BE2C (cell line): ENCODE measurements around the gene PLSCR4.

Experiments
- DNase-seq: peaks from one replicate; pipeline ENCODE4 v3.0.0-alpha.2; 2020
- H3K27me3 ChIP-seq: fragments of 250-450 bp; sonication (Bioruptor Pico); 2 replicates; pipeline ENCODE4 v1.5.1; 2020; ENCODE audit warnings: mild to moderate bottlenecking
- H3K36me3 ChIP-seq: fragments of 250-450 bp; sonication (Bioruptor Pico); 2 replicates; pipeline ENCODE4 v1.5.1; 2020; ENCODE audit warnings: mild to moderate bottlenecking
- H3K4me1 ChIP-seq: fragments of 250-450 bp; sonication (Bioruptor Pico); 2 replicates; pipeline ENCODE4 v1.5.1; 2020
- H3K4me3 ChIP-seq: 2 replicates; pipeline ENCODE4 v1.5.1; 2011; ENCODE audit warnings: low read depth, low read length
- H3K9me3 ChIP-seq: fragments of 250-450 bp; sonication (Bioruptor Pico); 2 replicates; pipeline ENCODE4 v1.5.1; 2020
- CTCF ChIP-seq: IDR thresholded peaks from 2 replicates; pipeline ENCODE4 v1.5.1; 2012; ENCODE audit warnings: mild to moderate bottlenecking, low read depth, low read length

The PLSCR4 gene

GRCh38 chr3:146209371-146209770 lies 41.5 kb downstream of the PLSCR4 start:
- Histone ChIP-seq H3K27me3 (no peaks in the 10 kb centered on the region), H3K36me3 (no peaks in the 10 kb centered on the region), H3K4me3 (no peak overlapping the region), H3K9me3 (no peaks in the 10 kb centered on the region), H3K4me1 (no peaks in the 10 kb centered on the region)
- no peak for TF ChIP-seq CTCF
- no peak for DNase-seq

- no peaks in the 10 kb centered on the region for H3K27me3 ChIP-seq
- H3K36me3 ChIP-seq: no peaks in the 10 kb centered on the region
- no peak for TF ChIP-seq CTCF
Measured at GRCh38 chr3:146203776-146204175, 47.1 kb downstream of the PLSCR4 start.

GRCh38 chr3:146200461-146201220 lies 50.3 kb downstream of the PLSCR4 start:
- DNase-seq: no peak
- H3K36me3 ChIP-seq: no peaks in the 10 kb centered on the region
- TF ChIP-seq CTCF: no peak
- H3K9me3 ChIP-seq: no peaks in the 10 kb centered on the region
- H3K27me3 ChIP-seq: no peaks in the 10 kb centered on the region
- no peak overlapping the region for H3K4me3 ChIP-seq
- no peaks in the 10 kb centered on the region for H3K4me1 ChIP-seq

More at GRCh38 chr3:146203776-146204175, 47.1 kb downstream of the PLSCR4 start:
- no peaks in the 10 kb centered on the region for H3K4me1 ChIP-seq
- no peak for DNase-seq
- no peak overlapping the region for H3K4me3 ChIP-seq
- no peaks in the 10 kb centered on the region for H3K9me3 ChIP-seq

GRCh38 chr3:146199762-146200161 lies 51.1 kb downstream of the PLSCR4 start:
- H3K4me1 ChIP-seq: no peaks in the 10 kb centered on the region
- TF ChIP-seq CTCF: no peak
- no peak overlapping the region for H3K4me3 ChIP-seq
- no peaks in the 10 kb centered on the region for H3K9me3 ChIP-seq
- no peak for DNase-seq
- no peaks in the 10 kb centered on the region; the same call in 1 of the 2 replicates for H3K27me3 ChIP-seq
- no peaks in the 10 kb centered on the region for H3K36me3 ChIP-seq

- no peak for TF ChIP-seq CTCF
- no peaks in the 10 kb centered on the region for H3K9me3 ChIP-seq
- H3K4me3 ChIP-seq: no peak overlapping the region
- no peak for DNase-seq
- H3K36me3 ChIP-seq: no peaks in the 10 kb centered on the region
- H3K4me1 ChIP-seq: no peaks in the 10 kb centered on the region
- no peaks in the 10 kb centered on the region; the same call in 1 of the 2 replicates for H3K27me3 ChIP-seq
Measured at GRCh38 chr3:146196789-146197188, 54.1 kb downstream of the PLSCR4 start.

GRCh38 chr3:146195605-146196004 lies 55.3 kb downstream of the PLSCR4 start:
- no peaks in the 10 kb centered on the region for H3K36me3 ChIP-seq

More at GRCh38 chr3:146195605-146196004, 55.3 kb downstream of the PLSCR4 start:
- TF ChIP-seq CTCF: no peak
- Histone ChIP-seq H3K9me3 (no peaks in the 10 kb centered on the region), H3K27me3 (no peaks in the 10 kb centered on the region; the same call in 1 of the 2 replicates), H3K4me1 (no peaks in the 10 kb centered on the region), H3K4me3 (no peak overlapping the region)
- DNase-seq: no peak
